Measurements from ENCODE around the gene ADGRG6.
A peak's percentile ranks its signal among the peaks of the same experiment; 100 is the strongest.

Gene ADGRG6

GRCh38 chr6:142400495-142400894 lies 98.7 kb downstream of the ADGRG6 start:
- TF ChIP-seq, protein P1, sequence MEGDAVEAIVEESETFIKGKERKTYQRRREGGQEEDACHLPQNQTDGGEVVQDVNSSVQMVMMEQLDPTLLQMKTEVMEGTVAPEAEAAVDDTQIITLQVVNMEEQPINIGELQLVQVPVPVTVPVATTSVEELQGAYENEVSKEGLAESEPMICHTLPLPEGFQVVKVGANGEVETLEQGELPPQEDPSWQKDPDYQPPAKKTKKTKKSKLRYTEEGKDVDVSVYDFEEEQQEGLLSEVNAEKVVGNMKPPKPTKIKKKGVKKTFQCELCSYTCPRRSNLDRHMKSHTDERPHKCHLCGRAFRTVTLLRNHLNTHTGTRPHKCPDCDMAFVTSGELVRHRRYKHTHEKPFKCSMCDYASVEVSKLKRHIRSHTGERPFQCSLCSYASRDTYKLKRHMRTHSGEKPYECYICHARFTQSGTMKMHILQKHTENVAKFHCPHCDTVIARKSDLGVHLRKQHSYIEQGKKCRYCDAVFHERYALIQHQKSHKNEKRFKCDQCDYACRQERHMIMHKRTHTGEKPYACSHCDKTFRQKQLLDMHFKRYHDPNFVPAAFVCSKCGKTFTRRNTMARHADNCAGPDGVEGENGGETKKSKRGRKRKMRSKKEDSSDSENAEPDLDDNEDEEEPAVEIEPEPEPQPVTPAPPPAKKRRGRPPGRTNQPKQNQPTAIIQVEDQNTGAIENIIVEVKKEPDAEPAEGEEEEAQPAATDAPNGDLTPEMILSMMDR (IDR thresholded peaks at IDR 0.05; ENCODE audit: low read length, missing control alignments), result no peak
- H3K4me3 ChIP-seq (replicated peaks; ENCODE audit: low read depth, low read length), result no peak overlapping the region
- peak; percentile 48 for DNase-seq (ENCODE audit: low read depth)

GRCh38 chr6:142401838-142402237 lies 100.0 kb downstream of the ADGRG6 start:
- H3K4me3 ChIP-seq (replicated peaks; ENCODE audit: low read depth, low read length), result no peak overlapping the region
- TF ChIP-seq, protein P1 (IDR thresholded peaks at IDR 0.05; ENCODE audit: low read length, missing control alignments), result no peak
- DNase-seq (ENCODE audit: low read depth), result no peak

GRCh38 chr6:142404751-142405150 lies 102.9 kb downstream of the ADGRG6 start:
- no peak for DNase-seq (ENCODE audit: low read depth)
- TF ChIP-seq, protein P1 (IDR thresholded peaks at IDR 0.05; ENCODE audit: low read length, missing control alignments), result no peak
- no peak overlapping the region for H3K4me3 ChIP-seq (replicated peaks; ENCODE audit: low read depth, low read length)

GRCh38 chr6:142406131-142406530 lies 104.3 kb downstream of the ADGRG6 start:
- TF ChIP-seq, protein P1 (IDR thresholded peaks at IDR 0.05; ENCODE audit: low read length, missing control alignments), result no peak
- H3K4me3 ChIP-seq (replicated peaks; ENCODE audit: low read depth, low read length), result no peak overlapping the region
- no peak for DNase-seq (ENCODE audit: low read depth)

GRCh38 chr6:142407685-142408273 lies 106.0 kb downstream of the ADGRG6 start:
- no peak for DNase-seq (ENCODE audit: low read depth)
- TF ChIP-seq, protein P1 (IDR thresholded peaks at IDR 0.05; ENCODE audit: low read length, missing control alignments), result no peak
- no peak overlapping the region for H3K4me3 ChIP-seq (replicated peaks; ENCODE audit: low read depth, low read length)

GRCh38 chr6:142408409-142408808 lies 106.6 kb downstream of the ADGRG6 start:
- TF ChIP-seq, protein P1 (IDR thresholded peaks at IDR 0.05; ENCODE audit: low read length, missing control alignments), result peak; percentile 8
- DNase-seq (ENCODE audit: low read depth), result no peak
- no peak overlapping the region for H3K4me3 ChIP-seq (replicated peaks; ENCODE audit: low read depth, low read length)

- DNase-seq (ENCODE audit: low read depth), result no peak
- TF ChIP-seq, protein P1 (IDR thresholded peaks at IDR 0.05; ENCODE audit: low read length, missing control alignments), result no peak
- no peak overlapping the region for H3K4me3 ChIP-seq (replicated peaks; ENCODE audit: low read depth, low read length)
These were observed 108.0 kb downstream of the ADGRG6 start for GRCh38 chr6:142409794-142410193.

Data from fibroblast of pulmonary artery (primary cell).